ENCODE results near the gene KAZN. TPM values are rescaled to one million over a fixed set of nuclear protein-coding genes. Genes with fewer than 3 reads are reported as not detected.

The KAZN gene
- total RNA-seq, 1 donor from 2014 or later = 9.4 TPM

- H3K4me1 ChIP-seq (ENCODE audit: insufficient read depth, low read length) = peaks cover 1% of the 10 kb centered on the region
- no peaks in the 10 kb centered on the region for H4K20me1 ChIP-seq (ENCODE audit: insufficient read depth, low read length)
- H3K9me3 ChIP-seq (ENCODE audit: insufficient read depth, low read depth, low read length) = no peaks in the 10 kb centered on the region
- H3K79me2 ChIP-seq (ENCODE audit: insufficient read depth, low read length) = no peaks in the 10 kb centered on the region
- H2AFZ ChIP-seq (ENCODE audit: low read depth, low read length) = no peak overlapping the region
- H3K4me1 Mint-ChIP-seq (ENCODE audit: low read depth, unreplicated experiment) = peaks cover 3% of the 10 kb centered on the region
- no peak overlapping the region for H3K4me2 ChIP-seq (ENCODE audit: low read length)
- peaks cover 17% of the 10 kb centered on the region for H3K27me3 ChIP-seq (ENCODE audit: insufficient read depth, low read length)
- no peak overlapping the region for H3K27ac Mint-ChIP-seq (ENCODE audit: unreplicated experiment)
- peaks cover 8% of the 10 kb centered on the region for H3K9me3 Mint-ChIP-seq (ENCODE audit: unreplicated experiment)
- no peak overlapping the region for H3K27ac ChIP-seq (ENCODE audit: low read depth, low read length)
- no peak overlapping the region for H3K4me3 ChIP-seq (ENCODE audit: insufficient read depth, low read depth, low read length)
- no peaks in the 10 kb centered on the region for H3K36me3 ChIP-seq (ENCODE audit: insufficient read depth, low read length)
- H3K36me3 Mint-ChIP-seq (ENCODE audit: low read depth, unreplicated experiment) = peaks cover 2% of the 10 kb centered on the region
- FAIRE-seq (no peak), DNase-seq (ENCODE audit: low read depth) (no peak)
- no peak for TF ChIP-seq EZH2 (IDR thresholded peaks at IDR 0.05; ENCODE audit: insufficient read depth, low read length)
- no peak for TF ChIP-seq CTCF (IDR thresholded peaks at IDR 0.05; ENCODE audit: insufficient read depth, low read depth, low read length)
- no peak overlapping the region for H3K9ac ChIP-seq (ENCODE audit: low read length)
- peaks cover 39% of the 10 kb centered on the region for H3K27me3 Mint-ChIP-seq (ENCODE audit: low read depth, unreplicated experiment)
- H3K4me3 Mint-ChIP-seq (ENCODE audit: unreplicated experiment) = no peak overlapping the region
Measured at GRCh38 chr1:15148004-15148403, 549.5 kb downstream of the KAZN start.

GRCh38 chr1:15148475-15148874 is 550.0 kb downstream of the KAZN start:
- DNase-seq (ENCODE audit: low read depth) = no peak
- Histone ChIP-seq H3K9me3 (ENCODE audit: insufficient read depth, low read depth, low read length) (no peaks in the 10 kb centered on the region), H2AFZ (ENCODE audit: low read depth, low read length) (no peak overlapping the region), H3K9ac (ENCODE audit: low read length) (no peak overlapping the region), H3K4me2 (ENCODE audit: low read length) (no peak overlapping the region), H3K4me3 (ENCODE audit: insufficient read depth, low read depth, low read length) (no peak overlapping the region), H4K20me1 (ENCODE audit: insufficient read depth, low read length) (no peaks in the 10 kb centered on the region), H3K27ac (ENCODE audit: low read depth, low read length) (no peak overlapping the region), H3K27me3 (ENCODE audit: insufficient read depth, low read length) (peaks cover 17% of the 10 kb centered on the region), H3K36me3 (ENCODE audit: insufficient read depth, low read length) (no peaks in the 10 kb centered on the region), H3K4me1 (ENCODE audit: insufficient read depth, low read length) (peaks cover 4% of the 10 kb centered on the region), H3K79me2 (ENCODE audit: insufficient read depth, low read length) (no peaks in the 10 kb centered on the region)
- no peak overlapping the region for H3K4me3 Mint-ChIP-seq (ENCODE audit: unreplicated experiment)
- peaks cover 2% of the 10 kb centered on the region for H3K36me3 Mint-ChIP-seq (ENCODE audit: low read depth, unreplicated experiment)
- peaks cover 3% of the 10 kb centered on the region for H3K4me1 Mint-ChIP-seq (ENCODE audit: low read depth, unreplicated experiment)
- TF ChIP-seq EZH2 (IDR thresholded peaks at IDR 0.05; ENCODE audit: insufficient read depth, low read length) (no peak), CTCF (IDR thresholded peaks at IDR 0.05; ENCODE audit: insufficient read depth, low read depth, low read length) (no peak)
- no peak for FAIRE-seq
- peaks cover 39% of the 10 kb centered on the region for H3K27me3 Mint-ChIP-seq (ENCODE audit: low read depth, unreplicated experiment)
- no peak overlapping the region for H3K27ac Mint-ChIP-seq (ENCODE audit: unreplicated experiment)
- peaks cover 8% of the 10 kb centered on the region for H3K9me3 Mint-ChIP-seq (ENCODE audit: unreplicated experiment)

GRCh38 chr1:15148941-15149340 is 550.5 kb downstream of the KAZN start:
- no peak overlapping the region for H3K4me3 ChIP-seq (ENCODE audit: insufficient read depth, low read depth, low read length)
- TF ChIP-seq EZH2 (IDR thresholded peaks at IDR 0.05; ENCODE audit: insufficient read depth, low read length) = no peak
- no peak for TF ChIP-seq CTCF (IDR thresholded peaks at IDR 0.05; ENCODE audit: insufficient read depth, low read depth, low read length)
- H3K36me3 ChIP-seq (ENCODE audit: insufficient read depth, low read length) = no peaks in the 10 kb centered on the region
- H3K79me2 ChIP-seq (ENCODE audit: insufficient read depth, low read length) = no peaks in the 10 kb centered on the region
- Mint-ChIP-seq H3K27ac (ENCODE audit: unreplicated experiment) (no peak overlapping the region), H3K36me3 (ENCODE audit: low read depth, unreplicated experiment) (peaks cover 2% of the 10 kb centered on the region), H3K27me3 (ENCODE audit: low read depth, unreplicated experiment) (peaks cover 39% of the 10 kb centered on the region), H3K9me3 (ENCODE audit: unreplicated experiment) (peaks cover 8% of the 10 kb centered on the region), H3K4me3 (ENCODE audit: unreplicated experiment) (no peak overlapping the region), H3K4me1 (ENCODE audit: low read depth, unreplicated experiment) (peaks cover 3% of the 10 kb centered on the region)
- peaks cover 17% of the 10 kb centered on the region for H3K27me3 ChIP-seq (ENCODE audit: insufficient read depth, low read length)
- FAIRE-seq = no peak
- H3K9ac ChIP-seq (ENCODE audit: low read length) = no peak overlapping the region
- H3K4me1 ChIP-seq (ENCODE audit: insufficient read depth, low read length) = peaks cover 4% of the 10 kb centered on the region
- H3K4me2 ChIP-seq (ENCODE audit: low read length) = no peak overlapping the region
- H4K20me1 ChIP-seq (ENCODE audit: insufficient read depth, low read length) = no peaks in the 10 kb centered on the region
- H3K9me3 ChIP-seq (ENCODE audit: insufficient read depth, low read depth, low read length) = no peaks in the 10 kb centered on the region
- no peak overlapping the region for H3K27ac ChIP-seq (ENCODE audit: low read depth, low read length)
- no peak overlapping the region for H2AFZ ChIP-seq (ENCODE audit: low read depth, low read length)
- DNase-seq (ENCODE audit: low read depth) = no peak
